ENCODE results near the gene KCNJ6.

KCNJ6 gene

DNA sequence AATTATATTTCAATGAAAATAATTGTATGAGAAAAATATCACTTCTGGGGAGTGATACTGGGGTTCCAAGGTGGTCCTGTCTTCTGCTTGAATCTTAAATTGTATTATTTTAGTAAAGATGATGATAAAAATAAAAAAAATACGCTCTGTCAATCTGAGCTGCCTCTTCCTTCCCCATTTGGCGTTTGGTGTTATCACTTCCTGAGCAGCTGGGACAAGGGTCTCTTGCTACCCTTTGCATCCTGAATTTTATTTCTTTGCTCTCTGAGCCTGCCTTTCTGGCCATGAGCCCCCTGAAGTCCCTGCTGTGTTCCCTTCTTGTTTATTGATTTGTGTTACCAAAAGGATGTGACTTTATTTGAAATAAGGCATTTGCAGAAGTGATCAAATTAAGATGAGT is 111.0 kb downstream of the KCNJ6 start:
- H3K79me2 ChIP-seq (ENCODE audit: insufficient read depth, low read length) = no peaks in the 10 kb centered on the region
- no peak overlapping the region for H3K9ac ChIP-seq (ENCODE audit: low read length)
- H3K9me3 ChIP-seq (ENCODE audit: insufficient read depth, low read length) = no peaks in the 10 kb centered on the region; the same call in 1 of the 2 replicates
- no peaks in the 10 kb centered on the region for H3K36me3 ChIP-seq (ENCODE audit: low read length)
- no peak overlapping the region for H3K27ac ChIP-seq (ENCODE audit: low read depth, low read length)
- H3F3A ChIP-seq (ENCODE audit: insufficient read depth) = no peaks in the 10 kb centered on the region
- no peaks in the 10 kb centered on the region for H4K20me1 ChIP-seq (ENCODE audit: low read depth, low read length)
- H3K4me2 ChIP-seq (ENCODE audit: low read depth, low read length, poor library complexity, severe bottlenecking) = no peak overlapping the region
- TF ChIP-seq EZH2phosphoT487 (conservative IDR thresholded peaks at IDR 0.05; ENCODE audit: low read length) = no peak
- TF ChIP-seq, protein P1, sequence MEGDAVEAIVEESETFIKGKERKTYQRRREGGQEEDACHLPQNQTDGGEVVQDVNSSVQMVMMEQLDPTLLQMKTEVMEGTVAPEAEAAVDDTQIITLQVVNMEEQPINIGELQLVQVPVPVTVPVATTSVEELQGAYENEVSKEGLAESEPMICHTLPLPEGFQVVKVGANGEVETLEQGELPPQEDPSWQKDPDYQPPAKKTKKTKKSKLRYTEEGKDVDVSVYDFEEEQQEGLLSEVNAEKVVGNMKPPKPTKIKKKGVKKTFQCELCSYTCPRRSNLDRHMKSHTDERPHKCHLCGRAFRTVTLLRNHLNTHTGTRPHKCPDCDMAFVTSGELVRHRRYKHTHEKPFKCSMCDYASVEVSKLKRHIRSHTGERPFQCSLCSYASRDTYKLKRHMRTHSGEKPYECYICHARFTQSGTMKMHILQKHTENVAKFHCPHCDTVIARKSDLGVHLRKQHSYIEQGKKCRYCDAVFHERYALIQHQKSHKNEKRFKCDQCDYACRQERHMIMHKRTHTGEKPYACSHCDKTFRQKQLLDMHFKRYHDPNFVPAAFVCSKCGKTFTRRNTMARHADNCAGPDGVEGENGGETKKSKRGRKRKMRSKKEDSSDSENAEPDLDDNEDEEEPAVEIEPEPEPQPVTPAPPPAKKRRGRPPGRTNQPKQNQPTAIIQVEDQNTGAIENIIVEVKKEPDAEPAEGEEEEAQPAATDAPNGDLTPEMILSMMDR (IDR thresholded peaks at IDR 0.05; ENCODE audit: insufficient read depth, low read length, poor library complexity, severe bottlenecking) = no peak
- no peak overlapping the region for H3K4me3 ChIP-seq (ENCODE audit: insufficient read depth, low read length, poor library complexity, severe bottlenecking)
- no peak overlapping the region for H2AFZ ChIP-seq (ENCODE audit: low read depth, low read length, severe bottlenecking)
- no peaks in the 10 kb centered on the region for H3K27me3 ChIP-seq (ENCODE audit: low read length)
- H3K9me2 ChIP-seq (replicated peaks; ENCODE audit: insufficient read depth, low read length) = no peaks in the 10 kb centered on the region

- H2AFZ ChIP-seq (ENCODE audit: low read depth, low read length, severe bottlenecking) = no peak overlapping the region
- no peaks in the 10 kb centered on the region for H3K27me3 ChIP-seq (ENCODE audit: low read length)
- H3K36me3 ChIP-seq (ENCODE audit: low read length) = no peaks in the 10 kb centered on the region
- H3K9ac ChIP-seq (ENCODE audit: low read length) = no peak overlapping the region
- H3K9me3 ChIP-seq (ENCODE audit: insufficient read depth, low read length) = no peaks in the 10 kb centered on the region; the same call in 1 of the 2 replicates
- H3K27ac ChIP-seq (ENCODE audit: low read depth, low read length) = no peak overlapping the region
- H3F3A ChIP-seq (ENCODE audit: insufficient read depth) = no peaks in the 10 kb centered on the region
- H3K79me2 ChIP-seq (ENCODE audit: insufficient read depth, low read length) = no peaks in the 10 kb centered on the region
- no peak overlapping the region for H3K4me3 ChIP-seq (ENCODE audit: insufficient read depth, low read length, poor library complexity, severe bottlenecking)
- TF ChIP-seq, protein P1 (IDR thresholded peaks at IDR 0.05; ENCODE audit: insufficient read depth, low read length, poor library complexity, severe bottlenecking) = no peak
- TF ChIP-seq EZH2phosphoT487 (conservative IDR thresholded peaks at IDR 0.05; ENCODE audit: low read length) = no peak
- no peaks in the 10 kb centered on the region for H4K20me1 ChIP-seq (ENCODE audit: low read depth, low read length)
- H3K9me2 ChIP-seq (replicated peaks; ENCODE audit: insufficient read depth, low read length) = no peaks in the 10 kb centered on the region
- H3K4me2 ChIP-seq (ENCODE audit: low read depth, low read length, poor library complexity, severe bottlenecking) = no peak overlapping the region
These were observed 112.3 kb downstream of the KCNJ6 start for GRCh38 chr21:37804001-37804400.

DNA sequence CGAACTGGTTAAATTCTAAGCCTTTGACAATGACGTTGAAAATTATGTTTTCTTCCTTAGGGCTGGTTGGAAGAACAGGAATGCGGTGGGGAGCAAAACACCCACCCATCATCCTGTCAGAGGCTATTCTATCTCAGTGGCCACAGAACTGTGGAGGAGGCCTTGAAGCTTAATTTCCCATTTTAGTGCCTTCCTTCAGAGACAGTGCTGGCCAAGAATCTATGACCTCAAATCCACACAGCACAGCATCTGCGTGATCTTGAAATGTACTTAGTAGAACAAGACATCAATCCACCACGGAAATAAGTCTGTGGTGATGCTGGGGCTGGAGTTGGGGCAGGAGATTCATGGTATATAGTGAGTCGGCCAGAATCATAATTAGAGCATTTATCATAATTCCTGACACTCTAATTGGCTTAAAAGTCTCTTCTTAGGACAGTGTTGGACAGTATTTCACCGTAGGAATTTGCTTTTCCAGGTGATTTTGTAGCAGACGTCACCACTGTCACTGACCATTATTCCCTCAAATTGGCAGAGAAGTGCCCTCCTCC is 113.1 kb downstream of the KCNJ6 start:
- no peaks in the 10 kb centered on the region for H4K20me1 ChIP-seq (ENCODE audit: low read depth, low read length)

More for the DNA sequence above, 113.1 kb downstream of the KCNJ6 start:
- TF ChIP-seq, protein P1 (IDR thresholded peaks at IDR 0.05; ENCODE audit: insufficient read depth, low read length, poor library complexity, severe bottlenecking) = no peak
- TF ChIP-seq EZH2phosphoT487 (conservative IDR thresholded peaks at IDR 0.05; ENCODE audit: low read length) = no peak
- Histone ChIP-seq H3K27me3 (ENCODE audit: low read length) (no peaks in the 10 kb centered on the region), H3K9me2 (replicated peaks; ENCODE audit: insufficient read depth, low read length) (no peaks in the 10 kb centered on the region), H3K79me2 (ENCODE audit: insufficient read depth, low read length) (no peaks in the 10 kb centered on the region), H3K9ac (ENCODE audit: low read length) (no peak overlapping the region), H3F3A (ENCODE audit: insufficient read depth) (no peaks in the 10 kb centered on the region), H3K9me3 (ENCODE audit: insufficient read depth, low read length) (no peaks in the 10 kb centered on the region; the same call in 1 of the 2 replicates), H3K4me3 (ENCODE audit: insufficient read depth, low read length, poor library complexity, severe bottlenecking) (no peak overlapping the region), H3K27ac (ENCODE audit: low read depth, low read length) (no peak overlapping the region), H3K4me2 (ENCODE audit: low read depth, low read length, poor library complexity, severe bottlenecking) (no peak overlapping the region), H3K36me3 (ENCODE audit: low read length) (no peaks in the 10 kb centered on the region), H2AFZ (ENCODE audit: low read depth, low read length, severe bottlenecking) (no peak overlapping the region)

Data from SU-DHL-6 (cell line).